GM19463 (cell line): ENCODE measurements around the gene ADAMTS18.
"Not testable (repeated sequence)": the region's sequence is repeated elsewhere in the genome, so short reads cannot be mapped to it uniquely, and the experiment has no call there.

Experiments used
- ATAC-seq: cut with Tn5 transposase; IDR thresholded peaks from one replicate; pipeline ENCODE4 v1.9.1; 2021; ENCODE audit warnings: mild to moderate bottlenecking, moderate library complexity; ENCODE audit not compliant: unreplicated experiment

ADAMTS18 gene

GRCh38 chr16:77434530-77435271 is at the start of gene ADAMTS18:
TSS of gene ADAMTS18 (minus strand) at chr16:77435034. CDS start at chr16:77434695, 339 bp downstream.
- ATAC-seq, result no peak

GRCh38 chr16:77480681-77481315 is 46.0 kb upstream of the ADAMTS18 start:
- ATAC-seq, result no peak

GRCh38 chr16:77472262-77472661 is 37.4 kb upstream of the ADAMTS18 start:
- ATAC-seq, result no peak

GRCh38 chr16:77470851-77471250 is 36.0 kb upstream of the ADAMTS18 start:
- no peak for ATAC-seq

- ATAC-seq, result no peak
Observed at GRCh38 chr16:77469634-77470033, 34.8 kb upstream of the ADAMTS18 start.

- ATAC-seq, result no peak
Observed at GRCh38 chr16:77468831-77469230, 34.0 kb upstream of the ADAMTS18 start.

GRCh38 chr16:77467821-77468335 is 33.0 kb upstream of the ADAMTS18 start:
- ATAC-seq, result no peak

- not testable (repeated sequence) for ATAC-seq
Observed at GRCh38 chr16:77463659-77464058, 28.8 kb upstream of the ADAMTS18 start.

GRCh38 chr16:77462894-77463293 is 28.1 kb upstream of the ADAMTS18 start:
- ATAC-seq, result no peak

GRCh38 chr16:77459534-77460254 is 24.9 kb upstream of the ADAMTS18 start:
- no peak for ATAC-seq

GRCh38 chr16:77457046-77457445 is 22.2 kb upstream of the ADAMTS18 start:
- no peak for ATAC-seq

GRCh38 chr16:77452243-77452642 is 17.4 kb upstream of the ADAMTS18 start:
- no peak for ATAC-seq

GRCh38 chr16:77450790-77451487 is 16.1 kb upstream of the ADAMTS18 start:
- no peak for ATAC-seq

- no peak for ATAC-seq
Observed at GRCh38 chr16:77449208-77449607, 14.4 kb upstream of the ADAMTS18 start.

GRCh38 chr16:77445324-77445723 is 10.5 kb upstream of the ADAMTS18 start:
- no peak for ATAC-seq

- no peak for ATAC-seq
Observed at GRCh38 chr16:77444147-77444460, 9.3 kb upstream of the ADAMTS18 start.

GRCh38 chr16:77443357-77444146 is 8.7 kb upstream of the ADAMTS18 start:
- no peak for ATAC-seq

GRCh38 chr16:77442078-77442477 is 7.2 kb upstream of the ADAMTS18 start:
- no peak for ATAC-seq

GRCh38 chr16:77439106-77439505 is 4.3 kb upstream of the ADAMTS18 start:
- no peak for ATAC-seq

- ATAC-seq, result no peak
Observed at GRCh38 chr16:77437859-77438258, 3.0 kb upstream of the ADAMTS18 start.
